DMS53 treated with DMSO at 0.1 percent for 48 hours (cell line): Measurements from ENCODE around the gene FMNL2.
A peak's percentile ranks its signal among the peaks of the same experiment; 100 is the strongest.

Experiments used
- DNase-seq: peaks from one replicate; lab custom pipeline; 2025; ENCODE audit not compliant: unreplicated experiment; lab: John Stamatoyannopoulos, UW

FMNL2 gene

DNA sequence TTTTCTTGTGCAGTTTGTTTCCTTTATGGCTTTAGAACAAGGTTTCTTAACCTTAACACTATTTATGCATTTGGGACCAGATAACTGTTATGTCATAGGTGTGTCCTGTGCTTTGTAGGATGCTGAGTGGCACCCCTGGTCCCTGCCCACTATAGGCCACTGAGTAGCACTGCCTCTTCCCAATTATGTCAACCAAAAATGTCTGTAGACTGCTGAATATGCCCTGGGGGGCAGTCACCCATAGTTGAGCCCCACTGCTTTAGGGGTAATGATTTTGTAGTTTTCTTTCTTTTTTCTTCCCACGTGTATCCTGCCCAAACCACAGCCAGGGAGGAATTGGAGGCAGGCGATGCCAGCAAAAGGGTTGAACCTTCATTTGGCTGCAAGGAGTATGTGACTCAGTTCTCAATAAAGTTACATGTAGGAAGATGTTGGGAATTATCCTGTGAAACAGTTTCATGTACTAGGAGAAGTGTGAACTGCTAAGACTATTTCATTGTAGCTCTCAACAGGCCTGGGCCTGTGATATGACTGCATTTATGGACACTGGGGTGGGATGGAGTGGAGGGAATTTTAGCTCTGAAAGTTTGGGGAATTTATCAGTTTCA lies 65.7 kb downstream of the FMNL2 start:
- DNase-seq, result no peak

DNA sequence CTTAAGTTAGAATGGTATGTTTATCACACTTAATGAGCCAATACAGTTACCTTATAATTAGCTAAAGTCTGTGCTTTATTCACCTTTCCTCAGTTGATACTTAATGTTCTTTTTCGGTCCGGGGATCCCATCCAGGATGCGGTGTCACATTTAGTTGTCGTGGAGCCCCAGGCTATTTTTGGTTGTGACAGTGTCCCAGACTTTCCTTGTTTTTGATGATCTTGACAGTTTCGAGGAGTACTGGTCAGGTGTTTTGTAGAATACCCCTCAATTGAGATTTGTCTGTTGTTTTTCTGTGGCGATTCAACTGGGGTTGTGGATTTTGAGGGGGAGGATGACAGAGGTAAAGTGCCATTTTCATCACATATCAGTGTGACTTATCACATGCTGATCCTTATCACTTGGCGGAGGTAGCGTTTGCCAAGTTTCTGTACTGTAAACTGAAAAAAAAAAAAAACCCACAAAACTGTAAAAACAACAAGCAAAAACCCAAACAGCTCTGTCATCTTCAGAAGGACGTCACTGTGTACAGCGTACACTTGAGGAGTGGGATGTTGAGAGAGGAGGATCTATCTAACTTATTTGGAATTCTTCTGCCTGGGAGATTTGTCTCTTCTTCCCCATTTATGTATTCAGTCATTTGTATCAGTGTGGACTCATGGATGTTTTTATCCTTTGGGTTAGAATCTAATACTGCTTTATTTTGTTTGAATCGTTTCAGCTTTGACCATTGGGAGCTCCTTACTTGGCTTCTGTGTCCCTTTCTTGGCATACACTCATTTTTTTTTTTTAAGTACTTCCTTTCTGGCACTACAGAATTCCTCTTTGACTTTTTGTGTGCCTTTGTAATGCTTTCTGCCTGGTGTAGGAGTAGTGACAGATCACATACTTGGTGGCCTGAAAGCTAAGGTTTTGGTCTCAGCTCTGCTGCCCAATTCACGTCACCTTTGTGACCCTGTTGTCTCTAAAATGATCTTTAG lies 68.1 kb downstream of the FMNL2 start:
- no peak for DNase-seq

GRCh38 chr2:152405206-152406118 lies 70.5 kb downstream of the FMNL2 start:
- DNase-seq, result peak; percentile 41

GRCh38 chr2:152406119-152406835 lies 71.3 kb downstream of the FMNL2 start:
- DNase-seq, result no peak

DNA sequence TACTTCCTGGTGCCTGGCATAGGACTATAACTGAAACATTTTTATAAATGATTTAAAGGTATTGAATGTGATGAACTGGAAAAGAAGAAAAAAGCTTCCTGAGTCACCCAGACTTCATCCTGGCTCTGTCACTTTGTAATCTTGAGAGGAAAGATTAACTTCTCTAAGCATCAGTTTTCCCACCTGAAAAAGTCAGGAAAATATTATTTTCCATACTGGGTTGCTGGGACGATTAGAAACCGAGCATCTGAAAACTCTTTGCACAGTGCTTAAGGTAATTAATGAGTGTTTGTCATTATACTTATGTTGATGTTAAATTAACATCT lies 71.8 kb downstream of the FMNL2 start:
- DNase-seq, result no peak

- DNase-seq, result no peak
Measured at GRCh38 chr2:152407204-152407721, 72.3 kb downstream of the FMNL2 start.

DNA sequence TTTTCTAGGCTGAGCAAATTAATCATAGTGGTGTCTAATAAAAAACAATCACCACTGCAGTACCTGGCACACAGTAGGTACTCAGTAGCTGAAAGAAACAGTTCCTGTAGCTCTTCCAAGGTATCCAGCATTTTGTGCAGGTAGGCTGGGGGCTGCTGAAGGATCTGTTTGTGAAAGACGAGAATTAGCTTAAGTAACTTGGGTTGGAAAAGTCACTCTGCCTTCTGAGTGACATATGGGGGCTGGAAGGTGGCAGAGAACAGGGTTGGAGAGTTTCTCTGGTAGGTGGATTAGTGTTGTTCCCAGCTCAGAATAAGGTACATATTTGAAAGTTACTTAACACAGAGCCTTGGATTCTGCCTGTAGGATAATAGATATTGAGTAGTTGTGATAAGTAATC lies 72.8 kb downstream of the FMNL2 start:
- DNase-seq, result no peak

GRCh38 chr2:152408254-152408653 lies 73.3 kb downstream of the FMNL2 start:
- DNase-seq, result no peak

DNA sequence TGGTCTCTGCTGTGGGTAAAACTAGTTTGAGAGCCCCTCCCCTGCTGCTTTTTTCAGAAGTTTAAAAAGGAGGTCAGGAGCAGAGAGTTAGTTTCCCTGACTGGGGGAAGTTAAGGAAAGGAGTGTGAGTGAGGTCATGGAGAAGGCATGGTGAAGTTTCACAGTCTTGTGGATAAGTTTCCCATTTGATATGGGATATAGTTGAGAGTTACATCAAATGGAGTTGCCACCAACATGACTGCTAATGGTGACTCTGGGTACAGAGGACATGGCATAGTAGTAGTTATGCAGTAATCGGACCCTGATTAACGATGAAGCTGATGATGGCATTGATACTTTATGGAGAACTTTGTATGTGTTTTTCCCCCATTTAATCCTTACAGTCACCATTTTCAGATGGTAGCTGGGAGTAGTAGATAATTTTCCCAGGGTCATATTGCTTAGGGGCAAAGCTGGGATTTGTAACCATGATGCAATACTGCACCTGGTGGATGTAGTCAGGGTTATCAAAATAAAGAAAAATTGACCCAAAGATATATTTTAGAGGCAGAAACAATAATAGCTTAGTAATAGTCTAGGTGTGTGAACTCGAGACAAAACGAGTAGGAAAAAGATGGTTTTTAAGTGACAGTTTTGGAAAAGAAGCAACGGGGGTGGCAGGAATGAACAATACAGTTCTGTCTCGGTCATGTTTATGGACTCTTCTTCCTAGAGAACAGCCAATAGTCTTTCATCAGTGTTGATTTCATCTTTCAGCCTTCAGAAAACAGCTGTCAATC lies 74.6 kb downstream of the FMNL2 start:
- no peak for DNase-seq

DNA sequence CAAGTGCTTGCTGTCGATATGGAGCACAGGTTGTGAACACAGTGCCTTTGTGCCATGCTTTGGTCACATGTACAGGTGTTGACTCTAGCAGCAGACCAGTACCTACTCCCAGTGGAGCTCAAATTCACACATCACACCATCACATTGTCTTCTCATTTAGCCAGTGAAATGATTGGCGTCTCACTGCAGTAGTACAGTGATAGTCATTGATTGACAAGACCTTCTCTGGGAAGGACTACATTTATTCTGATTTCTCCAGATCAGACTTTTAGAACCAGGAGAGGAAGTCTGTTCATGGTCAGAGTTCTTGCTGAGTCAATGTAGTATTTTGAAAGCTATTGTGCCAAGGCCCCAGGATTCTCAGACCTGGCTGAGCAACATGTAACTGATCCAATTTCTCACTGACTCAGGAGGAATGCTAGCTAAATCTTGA lies 75.2 kb downstream of the FMNL2 start:
- DNase-seq, result no peak

- DNase-seq, result no peak
Measured at GRCh38 chr2:152411154-152411553, 76.2 kb downstream of the FMNL2 start.

DNA sequence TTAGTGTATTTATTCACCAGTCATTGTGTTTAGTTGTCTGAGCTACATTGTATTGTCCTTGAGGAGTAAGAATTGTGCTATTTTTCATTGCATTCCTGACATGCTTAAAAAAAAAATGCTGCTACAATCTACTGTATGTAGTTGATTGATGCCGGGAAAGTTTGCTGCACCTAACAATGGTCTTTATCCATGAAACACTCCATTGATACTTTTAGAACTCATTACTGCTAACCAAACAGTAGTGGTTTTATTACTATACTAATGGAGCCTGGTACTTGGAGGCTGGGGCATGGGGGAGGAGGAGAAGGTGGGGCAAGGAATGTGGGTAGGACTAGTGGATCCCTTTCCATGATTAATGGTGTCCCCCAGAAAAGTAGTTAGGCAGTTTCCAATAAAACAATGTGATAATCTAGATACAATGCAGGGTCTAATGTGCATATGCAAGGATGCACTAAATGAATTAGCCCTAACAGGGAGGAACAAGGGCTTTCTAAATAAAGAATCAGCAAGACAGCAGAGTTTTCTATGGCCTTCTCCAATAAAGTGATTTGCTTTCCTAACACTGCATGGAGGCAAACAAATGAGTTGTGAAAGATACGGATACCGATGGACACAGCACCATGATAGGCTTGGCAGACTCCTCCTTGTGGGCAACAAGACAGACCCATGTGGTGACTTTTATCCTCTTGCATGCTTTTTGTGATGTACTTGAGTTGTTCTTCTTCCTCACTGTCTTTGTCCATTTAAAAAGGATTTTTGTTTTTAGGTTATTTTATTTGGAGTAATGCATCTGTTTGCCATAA lies 78.5 kb downstream of the FMNL2 start:
- DNase-seq, result no peak

DNA sequence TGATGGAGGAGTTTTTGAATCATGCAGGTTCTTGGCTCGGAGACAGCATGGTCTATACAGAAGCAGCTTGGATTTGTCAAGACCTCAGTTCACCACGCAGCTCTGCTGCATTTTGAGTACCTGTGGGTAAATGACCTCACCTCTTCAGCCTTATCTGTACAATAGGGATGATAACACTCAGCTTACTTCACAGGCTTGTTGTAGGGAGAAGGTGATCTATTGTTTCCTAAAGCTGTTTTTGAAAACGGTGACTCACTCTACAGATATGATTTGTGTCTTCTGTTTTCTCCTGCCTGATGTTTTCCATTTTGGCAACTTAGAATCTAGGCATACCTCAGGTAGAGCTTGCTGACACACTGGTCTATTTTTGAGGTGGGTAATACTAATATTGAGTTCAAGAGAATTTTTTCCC lies 80.3 kb downstream of the FMNL2 start:
- DNase-seq, result peak; percentile 29

DNA sequence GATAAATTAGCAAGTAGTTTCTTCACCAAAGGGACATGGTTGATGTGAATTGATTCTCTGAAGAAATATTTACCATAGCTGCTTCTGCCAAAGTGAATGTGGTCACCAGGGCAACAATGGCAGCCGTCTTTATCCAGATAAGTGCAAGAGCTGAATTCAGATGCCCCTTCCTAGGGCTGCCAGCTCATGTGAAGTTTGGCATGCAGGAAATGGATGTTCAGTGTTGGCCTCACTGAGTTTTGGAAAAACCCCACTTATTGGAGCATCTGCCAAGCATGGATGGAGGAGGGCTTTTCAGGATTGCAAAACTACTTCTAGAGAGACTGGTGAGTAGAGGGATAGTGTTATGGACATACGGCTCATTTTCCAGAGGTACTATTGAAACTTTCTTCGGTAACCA lies 80.8 kb downstream of the FMNL2 start:
- no peak for DNase-seq

DNA sequence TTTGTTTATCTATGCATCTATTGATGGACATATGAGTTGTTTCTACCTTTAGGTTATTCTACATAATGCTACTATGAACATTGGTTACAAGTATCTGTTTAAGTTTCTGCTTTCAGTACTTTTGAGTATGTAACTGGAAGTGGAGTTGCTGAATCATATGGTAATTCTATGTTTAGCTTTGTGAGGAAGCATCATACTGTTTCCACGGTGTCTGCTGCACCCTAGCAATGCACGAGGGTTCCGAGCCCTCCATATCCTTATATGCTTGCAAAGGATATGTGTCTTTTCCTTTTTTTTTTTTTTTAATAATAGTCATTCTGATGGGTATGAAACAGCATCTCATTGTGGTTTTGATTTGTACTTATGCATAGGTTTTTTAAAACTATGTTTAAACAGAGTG lies 83.7 kb downstream of the FMNL2 start:
- no peak for DNase-seq

GRCh38 chr2:152419944-152420343 lies 85.0 kb downstream of the FMNL2 start:
- no peak for DNase-seq

GRCh38 chr2:152420363-152420762 lies 85.4 kb downstream of the FMNL2 start:
- no peak for DNase-seq

GRCh38 chr2:152420936-152421335 lies 86.0 kb downstream of the FMNL2 start:
- DNase-seq, result no peak
